HEK293 (cell line): ENCODE measurements around the gene R3HDM2.

Source experiments
- CTCF ChIA-PET: fragments of 350-600 bp; formaldehyde crosslinking; extraction: SDS; loops from one replicate; lab custom pipeline; 2021; ENCODE audit warnings: antibody characterized with exemption; lab: Yijun Ruan, JAX
- POLR2A ChIA-PET: fragments of 300-600 bp; formaldehyde crosslinking; extraction: SDS; loops from one replicate; lab custom pipeline; 2020; ENCODE audit warnings: antibody characterized with exemption, inconsistent platforms; lab: Yijun Ruan, JAX
- H3K27ac ChIP-seq: fragments of 200-500 bp; sonication (Bioruptor generic); 2 replicates; pipeline ENCODE4 v1.5.1; 2014; ENCODE audit warnings: low read depth, low read length, control low read depth, inconsistent platforms; ENCODE audit errors: extremely low read depth
- H3K36me3 ChIP-seq, 2 experiments: fragments of 200-500 bp in 1 of 2; sonication (Bioruptor generic) in 1 of 2; 1 replicate in 1 of 2; 2 replicates in 1 of 2; pipeline ENCODE4 v1.5.1; 2014 to 2017; ENCODE audit warnings: inconsistent platforms in 2 of 2, low read length in 2 of 2; ENCODE audit not compliant: control insufficient read depth in 2 of 2, insufficient read depth in 1 of 2
- H3K4me1 ChIP-seq: fragments of 200-500 bp; sonication (Bioruptor generic); 2 replicates; pipeline ENCODE4 v1.5.1; 2014; ENCODE audit warnings: mild to moderate bottlenecking, low read length, inconsistent platforms; ENCODE audit not compliant: control insufficient read depth, insufficient read depth
- H3K4me3 ChIP-seq: 2 replicates; pipeline ENCODE4 v1.5.1; 2011; ENCODE audit warnings: low read depth, mild to moderate bottlenecking, control low read depth, low read length, moderate library complexity
- H3K9me3 ChIP-seq: fragments of 200-500 bp; sonication (Bioruptor generic); 2 replicates; pipeline ENCODE4 v1.5.1; 2014; ENCODE audit warnings: low read depth, low read length, inconsistent platforms; ENCODE audit not compliant: control insufficient read depth, insufficient read depth
- BCL11A ChIP-seq: fragments of 450-650 bp; formaldehyde crosslinking; IDR thresholded peaks from 2 replicates; pipeline ENCODE4 v1.5.1; 2016; ENCODE audit warnings: low read depth, missing biosample characterization, missing genetic modification characterization
- GFI1B ChIP-seq: fragments of 450-650 bp; formaldehyde crosslinking; IDR thresholded peaks from 2 replicates; pipeline ENCODE4 v1.5.1; 2016; ENCODE audit warnings: missing biosample characterization, missing genetic modification characterization
- HOXC10 ChIP-seq: sonication (generic); formaldehyde crosslinking; IDR thresholded peaks from 2 replicates; pipeline ENCODE4 v1.8.1; 2023; ENCODE audit warnings: mild to moderate bottlenecking, missing genetic modification reagents
- KLF10 ChIP-seq: fragments of 450-650 bp; IDR thresholded peaks from 2 replicates; pipeline ENCODE4 v1.5.1; 2018; ENCODE audit warnings: missing biosample characterization, mild to moderate bottlenecking, missing genetic modification characterization
- MYNN ChIP-seq: fragments of 450-650 bp; formaldehyde crosslinking; IDR thresholded peaks from 2 replicates; pipeline ENCODE4 v1.5.1; 2016; ENCODE audit warnings: missing biosample characterization, missing genetic modification characterization, borderline replicate concordance
- ZIC2 ChIP-seq: fragments of 450-650 bp; formaldehyde crosslinking; IDR thresholded peaks from 2 replicates; pipeline ENCODE4 v1.5.1; 2016; ENCODE audit warnings: missing biosample characterization, missing genetic modification characterization
- ZNF133 ChIP-seq: fragments of 450-650 bp; formaldehyde crosslinking; IDR thresholded peaks from 2 replicates; pipeline ENCODE4 v1.5.1; 2016; ENCODE audit warnings: missing biosample characterization, missing genetic modification characterization
- ZNF146 ChIP-seq: fragments of 450-650 bp; formaldehyde crosslinking; IDR thresholded peaks from 2 replicates; pipeline ENCODE4 v1.5.1; 2016; ENCODE audit warnings: missing biosample characterization, missing genetic modification characterization
- ZNF19 ChIP-seq: fragments of 450-650 bp; formaldehyde crosslinking; IDR thresholded peaks from 2 replicates; pipeline ENCODE4; 2016; ENCODE audit warnings: missing biosample characterization, missing genetic modification characterization, low read depth
- ZNF223 ChIP-seq: fragments of 450-650 bp; formaldehyde crosslinking; IDR thresholded peaks from 2 replicates; pipeline ENCODE4 v1.5.1; 2016; ENCODE audit warnings: missing biosample characterization, missing genetic modification characterization
- ZNF266 ChIP-seq: fragments of 450-650 bp; formaldehyde crosslinking; IDR thresholded peaks from 2 replicates; pipeline ENCODE4 v1.5.1; 2016; ENCODE audit warnings: missing biosample characterization, missing genetic modification characterization, low read depth
- ZNF335 ChIP-seq: fragments of 450-650 bp; formaldehyde crosslinking; conservative IDR thresholded peaks from 2 replicates; pipeline ENCODE4 v1.5.1; 2016; ENCODE audit warnings: missing biosample characterization, missing genetic modification characterization
- ZNF391 ChIP-seq: fragments of 450-650 bp; formaldehyde crosslinking; IDR thresholded peaks from 2 replicates; pipeline ENCODE4 v1.5.1; 2016; ENCODE audit warnings: low read depth, missing biosample characterization, missing genetic modification characterization, borderline replicate concordance
- ZNF510 ChIP-seq: fragments of 450-650 bp; formaldehyde crosslinking; IDR thresholded peaks from 2 replicates; pipeline ENCODE4 v1.5.1; 2018; ENCODE audit warnings: mild to moderate bottlenecking, missing genetic modification characterization, missing biosample characterization; ENCODE audit not compliant: insufficient replicate concordance
- ZNF626 ChIP-seq: fragments of 450-650 bp; sonication (Bioruptor Pico); formaldehyde crosslinking; IDR thresholded peaks from 2 replicates; pipeline ENCODE4 v1.5.1; 2018; ENCODE audit warnings: missing biosample characterization, missing genetic modification characterization, inconsistent platforms
- ZNF843 ChIP-seq: fragments of 450-650 bp; formaldehyde crosslinking; IDR thresholded peaks from 2 replicates; pipeline ENCODE4 v1.5.1; 2016; ENCODE audit warnings: missing biosample characterization, missing genetic modification characterization
- TF ChIP-seq, protein P1 (sequence below): fragments of 450-650 bp; formaldehyde crosslinking; IDR thresholded peaks from 2 replicates; pipeline ENCODE4 v1.5.1; 2016; ENCODE audit warnings: missing biosample characterization, missing genetic modification characterization
- TF ChIP-seq, protein P2 (sequence below): IDR thresholded peaks from 2 replicates; pipeline ENCODE4 v1.6.1; 2011; ENCODE audit warnings: mild to moderate bottlenecking, low read depth, low read length, borderline replicate concordance
- TF ChIP-seq, protein P3 (sequence below): fragments of 450-650 bp; formaldehyde crosslinking; IDR thresholded peaks from 2 replicates; pipeline ENCODE4 v1.5.1; 2016; ENCODE audit warnings: missing biosample characterization, missing genetic modification characterization
- TF ChIP-seq, protein P4 (sequence below): fragments of 450-650 bp; formaldehyde crosslinking; conservative IDR thresholded peaks from 2 replicates; pipeline ENCODE4 v1.5.1; 2016; ENCODE audit warnings: low read depth, missing biosample characterization, missing genetic modification characterization
- TF ChIP-seq, protein P5 (sequence below): fragments of 450-650 bp; formaldehyde crosslinking; IDR thresholded peaks from 2 replicates; pipeline ENCODE4 v1.5.1; 2016; ENCODE audit warnings: missing biosample characterization, missing genetic modification characterization, low read depth
- TF ChIP-seq, protein P6 (sequence below): fragments of 450-650 bp; formaldehyde crosslinking; IDR thresholded peaks from 2 replicates; pipeline ENCODE4 v1.5.1; 2017; ENCODE audit warnings: missing biosample characterization, missing genetic modification characterization

Gene R3HDM2

DNA sequence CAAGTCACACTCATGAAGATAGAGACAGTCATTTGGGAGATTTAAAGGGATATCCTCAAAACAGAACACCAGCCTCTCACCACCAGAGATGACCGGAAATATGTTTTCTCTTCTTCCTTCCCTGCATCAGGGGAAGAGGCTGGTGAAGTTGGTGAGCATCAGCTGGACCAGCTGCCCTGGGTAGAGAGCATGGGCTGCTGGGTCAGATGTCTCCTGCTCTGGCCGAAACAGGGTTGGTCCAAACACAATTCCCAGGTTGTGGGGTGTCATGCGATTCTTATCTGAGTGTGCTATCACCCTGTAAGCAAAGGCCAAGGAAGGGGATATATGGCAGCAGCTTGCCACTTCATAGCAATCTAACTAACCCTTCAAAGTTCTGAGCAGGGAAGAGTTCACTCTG, 41.5 kb upstream of the R3HDM2 start:
- H3K4me3 ChIP-seq, result no peak overlapping the region
- H3K9me3 ChIP-seq, result no peaks in the 10 kb centered on the region
- ChIA-PET CTCF (interaction anchor here (1.5 kb wide), 1 partner anchor 9 kb away, joined by 5 read pairs; no protein-coding TSS in a partner anchor), POLR2A (no interaction called here)
- no peak for TF ChIP-seq ZNF266 (tag by site-specific recombination)
- no peak for TF ChIP-seq ZIC2
- TF ChIP-seq, protein P1, sequence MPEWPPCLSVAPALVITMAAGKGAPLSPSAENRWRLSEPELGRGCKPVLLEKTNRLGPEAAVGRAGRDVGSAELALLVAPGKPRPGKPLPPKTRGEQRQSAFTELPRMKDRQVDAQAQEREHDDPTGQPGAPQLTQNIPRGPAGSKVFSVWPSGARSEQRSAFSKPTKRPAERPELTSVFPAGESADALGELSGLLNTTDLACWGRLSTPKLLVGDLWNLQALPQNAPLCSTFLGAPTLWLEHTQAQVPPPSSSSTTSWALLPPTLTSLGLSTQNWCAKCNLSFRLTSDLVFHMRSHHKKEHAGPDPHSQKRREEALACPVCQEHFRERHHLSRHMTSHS (tag by site-specific recombination), result no peak
- TF ChIP-seq, protein P2, sequence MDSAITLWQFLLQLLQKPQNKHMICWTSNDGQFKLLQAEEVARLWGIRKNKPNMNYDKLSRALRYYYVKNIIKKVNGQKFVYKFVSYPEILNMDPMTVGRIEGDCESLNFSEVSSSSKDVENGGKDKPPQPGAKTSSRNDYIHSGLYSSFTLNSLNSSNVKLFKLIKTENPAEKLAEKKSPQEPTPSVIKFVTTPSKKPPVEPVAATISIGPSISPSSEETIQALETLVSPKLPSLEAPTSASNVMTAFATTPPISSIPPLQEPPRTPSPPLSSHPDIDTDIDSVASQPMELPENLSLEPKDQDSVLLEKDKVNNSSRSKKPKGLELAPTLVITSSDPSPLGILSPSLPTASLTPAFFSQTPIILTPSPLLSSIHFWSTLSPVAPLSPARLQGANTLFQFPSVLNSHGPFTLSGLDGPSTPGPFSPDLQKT, result no peak
- no peak for TF ChIP-seq ZNF510 (tag by site-specific recombination)
- TF ChIP-seq ZNF391 (tag by site-specific recombination), result no peak
- TF ChIP-seq ZNF223 (tag by site-specific recombination), result no peak
- TF ChIP-seq HOXC10, result no peak
- no peak for TF ChIP-seq ZNF133
- no peak for TF ChIP-seq KLF10 (tag by site-specific recombination)
- no peak for TF ChIP-seq MYNN (tag by site-specific recombination)
- TF ChIP-seq, protein P3, sequence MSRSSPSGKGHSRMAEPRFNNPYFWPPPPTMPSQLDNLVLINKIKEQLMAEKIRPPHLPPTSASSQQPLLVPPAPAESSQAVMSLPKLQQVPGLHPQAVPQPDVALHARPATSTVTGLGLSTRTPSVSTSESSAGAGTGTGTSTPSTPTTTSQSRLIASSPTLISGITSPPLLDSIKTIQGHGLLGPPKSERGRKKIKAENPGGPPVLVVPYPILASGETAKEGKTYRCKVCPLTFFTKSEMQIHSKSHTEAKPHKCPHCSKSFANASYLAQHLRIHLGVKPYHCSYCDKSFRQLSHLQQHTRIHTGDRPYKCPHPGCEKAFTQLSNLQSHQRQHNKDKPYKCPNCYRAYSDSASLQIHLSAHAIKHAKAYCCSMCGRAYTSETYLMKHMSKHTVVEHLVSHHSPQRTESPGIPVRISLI (tag by site-specific recombination), result no peak
- no peak for TF ChIP-seq ZNF843 (tag by site-specific recombination)
- H3K27ac ChIP-seq, result no peak overlapping the region
- no peaks in the 10 kb centered on the region for H3K36me3 ChIP-seq
- no peaks in the 10 kb centered on the region for H3K4me1 ChIP-seq

DNA sequence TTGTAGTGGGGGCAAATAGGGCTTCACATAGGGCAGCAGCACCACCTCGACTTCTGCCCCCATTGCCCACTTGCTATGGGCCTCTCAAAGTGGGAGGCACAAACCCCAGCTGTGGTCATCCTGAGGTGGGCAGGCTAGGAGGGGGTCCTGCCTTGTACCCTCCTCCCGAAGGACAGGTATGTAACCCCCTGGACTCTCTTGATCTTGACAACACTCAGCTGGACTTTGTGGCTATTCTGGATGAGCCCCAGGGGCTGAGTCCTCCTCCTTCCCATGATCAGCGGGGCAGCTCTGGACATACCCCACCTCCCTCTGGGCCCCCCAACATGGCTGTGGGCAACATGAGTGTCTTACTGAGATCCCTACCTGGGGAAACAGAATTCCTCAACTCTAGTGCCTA, 40.8 kb upstream of the R3HDM2 start:
- CTCF ChIA-PET, result interaction anchor here (0.6 to 1.5 kb wide), 2 partner anchors 9 to 18 kb away, joined by 3 to 5 read pairs; no protein-coding TSS in a partner anchor
- no peak overlapping the region for H3K27ac ChIP-seq
- H3K36me3 ChIP-seq, result no peaks in the 10 kb centered on the region
- no peak overlapping the region for H3K4me3 ChIP-seq
- POLR2A ChIA-PET, result no interaction called here
- H3K9me3 ChIP-seq, result no peaks in the 10 kb centered on the region
- TF ChIP-seq, protein P4, sequence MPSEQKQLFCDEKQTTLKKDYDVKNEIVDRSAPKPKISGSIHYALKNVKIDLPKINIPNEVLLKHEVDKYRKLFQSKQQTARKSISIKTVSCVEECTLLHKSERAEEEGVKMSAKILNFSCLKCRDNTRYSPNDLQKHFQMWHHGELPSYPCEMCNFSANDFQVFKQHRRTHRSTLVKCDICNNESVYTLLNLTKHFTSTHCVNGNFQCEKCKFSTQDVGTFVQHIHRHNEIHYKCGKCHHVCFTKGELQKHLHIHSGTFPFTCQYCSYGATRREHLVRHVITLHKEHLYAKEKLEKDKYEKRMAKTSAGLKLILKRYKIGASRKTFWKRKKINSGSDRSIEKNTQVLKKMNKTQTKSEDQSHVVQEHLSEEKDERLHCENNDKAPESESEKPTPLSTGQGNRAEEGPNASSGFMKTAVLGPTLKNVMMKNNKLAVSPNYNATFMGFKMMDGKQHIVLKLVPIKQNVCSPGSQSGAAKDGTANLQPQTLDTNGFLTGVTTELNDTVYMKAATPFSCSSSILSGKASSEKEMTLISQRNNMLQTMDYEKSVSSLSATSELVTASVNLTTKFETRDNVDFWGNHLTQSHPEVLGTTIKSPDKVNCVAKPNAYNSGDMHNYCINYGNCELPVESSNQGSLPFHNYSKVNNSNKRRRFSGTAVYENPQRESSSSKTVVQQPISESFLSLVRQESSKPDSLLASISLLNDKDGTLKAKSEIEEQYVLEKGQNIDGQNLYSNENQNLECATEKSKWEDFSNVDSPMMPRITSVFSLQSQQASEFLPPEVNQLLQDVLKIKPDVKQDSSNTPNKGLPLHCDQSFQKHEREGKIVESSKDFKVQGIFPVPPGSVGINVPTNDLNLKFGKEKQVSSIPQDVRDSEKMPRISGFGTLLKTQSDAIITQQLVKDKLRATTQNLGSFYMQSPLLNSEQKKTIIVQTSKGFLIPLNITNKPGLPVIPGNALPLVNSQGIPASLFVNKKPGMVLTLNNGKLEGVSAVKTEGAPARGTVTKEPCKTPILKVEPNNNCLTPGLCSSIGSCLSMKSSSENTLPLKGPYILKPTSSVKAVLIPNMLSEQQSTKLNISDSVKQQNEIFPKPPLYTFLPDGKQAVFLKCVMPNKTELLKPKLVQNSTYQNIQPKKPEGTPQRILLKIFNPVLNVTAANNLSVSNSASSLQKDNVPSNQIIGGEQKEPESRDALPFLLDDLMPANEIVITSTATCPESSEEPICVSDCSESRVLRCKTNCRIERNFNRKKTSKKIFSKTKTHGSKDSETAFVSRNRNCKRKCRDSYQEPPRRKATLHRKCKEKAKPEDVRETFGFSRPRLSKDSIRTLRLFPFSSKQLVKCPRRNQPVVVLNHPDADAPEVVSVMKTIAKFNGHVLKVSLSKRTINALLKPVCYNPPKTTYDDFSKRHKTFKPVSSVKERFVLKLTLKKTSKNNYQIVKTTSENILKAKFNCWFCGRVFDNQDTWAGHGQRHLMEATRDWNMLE (tag by site-specific recombination), result no peak
- TF ChIP-seq GFI1B (tag by site-specific recombination) (no peak), ZNF146 (tag by site-specific recombination) (no peak), BCL11A (tag by site-specific recombination) (no peak), ZNF335 (tag by site-specific recombination) (no peak), ZNF19 (no peak), ZNF626 (tag by site-specific recombination) (no peak)
- TF ChIP-seq, protein P5, sequence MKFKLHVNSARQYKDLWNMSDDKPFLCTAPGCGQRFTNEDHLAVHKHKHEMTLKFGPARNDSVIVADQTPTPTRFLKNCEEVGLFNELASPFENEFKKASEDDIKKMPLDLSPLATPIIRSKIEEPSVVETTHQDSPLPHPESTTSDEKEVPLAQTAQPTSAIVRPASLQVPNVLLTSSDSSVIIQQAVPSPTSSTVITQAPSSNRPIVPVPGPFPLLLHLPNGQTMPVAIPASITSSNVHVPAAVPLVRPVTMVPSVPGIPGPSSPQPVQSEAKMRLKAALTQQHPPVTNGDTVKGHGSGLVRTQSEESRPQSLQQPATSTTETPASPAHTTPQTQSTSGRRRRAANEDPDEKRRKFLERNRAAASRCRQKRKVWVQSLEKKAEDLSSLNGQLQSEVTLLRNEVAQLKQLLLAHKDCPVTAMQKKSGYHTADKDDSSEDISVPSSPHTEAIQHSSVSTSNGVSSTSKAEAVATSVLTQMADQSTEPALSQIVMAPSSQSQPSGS (tag by site-specific recombination), result no peak
- TF ChIP-seq, protein P6, sequence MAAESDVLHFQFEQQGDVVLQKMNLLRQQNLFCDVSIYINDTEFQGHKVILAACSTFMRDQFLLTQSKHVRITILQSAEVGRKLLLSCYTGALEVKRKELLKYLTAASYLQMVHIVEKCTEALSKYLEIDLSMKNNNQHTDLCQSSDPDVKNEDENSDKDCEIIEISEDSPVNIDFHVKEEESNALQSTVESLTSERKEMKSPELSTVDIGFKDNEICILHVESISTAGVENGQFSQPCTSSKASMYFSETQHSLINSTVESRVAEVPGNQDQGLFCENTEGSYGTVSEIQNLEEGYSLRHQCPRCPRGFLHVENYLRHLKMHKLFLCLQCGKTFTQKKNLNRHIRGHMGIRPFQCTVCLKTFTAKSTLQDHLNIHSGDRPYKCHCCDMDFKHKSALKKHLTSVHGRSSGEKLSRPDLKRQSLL (tag by site-specific recombination), result no peak
- no peaks in the 10 kb centered on the region for H3K4me1 ChIP-seq
